A549 (cell line): ENCODE measurements around the gene RGL1.

Experiments
- KDM1A ChIP-seq: fragments of 200-600 bp; sonication (generic); IDR thresholded peaks from 2 replicates; pipeline ENCODE4 v1.6.1; 2016; ENCODE audit warnings: low read depth, mild to moderate bottlenecking
- POLR2A ChIP-seq: IDR thresholded peaks from 2 replicates; pipeline ENCODE4 v1.6.1; 2012; ENCODE audit warnings: mild to moderate bottlenecking, low read length
- TF ChIP-seq, protein P1 (sequence below): fragments of >200 bp; sonication (Bioruptor Twin); formaldehyde crosslinking; IDR thresholded peaks from 3 replicates; pipeline ENCODE4 v1.5.1; 2016
- TF ChIP-seq, protein P2 (sequence below): fragments of 250-450 bp; sonication (Bioruptor Pico); IDR thresholded peaks from 2 replicates; pipeline ENCODE4 v1.5.0; 2021; ENCODE audit warnings: mild to moderate bottlenecking, moderate library complexity, borderline replicate concordance
- TF ChIP-seq, protein P3 (sequence below): fragments of >200 bp; sonication (Bioruptor Twin); formaldehyde crosslinking; IDR thresholded peaks from 2 replicates; pipeline ENCODE4 v1.6.1; 2016
- TF ChIP-seq, protein P4 (sequence below): IDR thresholded peaks from 2 replicates; pipeline ENCODE4 v1.6.1; 2012

DNA sequence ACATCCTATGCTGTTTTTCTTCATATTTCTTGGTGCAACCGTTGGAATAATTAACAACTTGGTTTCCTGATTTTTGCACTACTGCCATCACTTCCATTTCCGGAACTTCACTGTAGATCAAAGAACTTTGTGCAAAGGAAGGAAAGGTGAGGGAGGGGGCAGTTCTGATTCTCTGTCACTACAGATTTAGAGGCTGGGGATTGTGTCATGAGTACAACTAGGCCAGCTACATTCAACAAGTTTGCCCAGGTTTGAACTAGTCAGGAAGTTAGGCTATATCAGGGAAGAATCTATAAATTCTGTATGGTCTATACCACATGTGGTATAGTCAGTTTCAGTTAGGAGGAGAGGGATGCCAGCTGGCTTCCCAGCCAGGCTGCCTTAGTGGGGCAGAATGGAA, 84.2 kb downstream of the RGL1 start:
- TF ChIP-seq, protein P1, sequence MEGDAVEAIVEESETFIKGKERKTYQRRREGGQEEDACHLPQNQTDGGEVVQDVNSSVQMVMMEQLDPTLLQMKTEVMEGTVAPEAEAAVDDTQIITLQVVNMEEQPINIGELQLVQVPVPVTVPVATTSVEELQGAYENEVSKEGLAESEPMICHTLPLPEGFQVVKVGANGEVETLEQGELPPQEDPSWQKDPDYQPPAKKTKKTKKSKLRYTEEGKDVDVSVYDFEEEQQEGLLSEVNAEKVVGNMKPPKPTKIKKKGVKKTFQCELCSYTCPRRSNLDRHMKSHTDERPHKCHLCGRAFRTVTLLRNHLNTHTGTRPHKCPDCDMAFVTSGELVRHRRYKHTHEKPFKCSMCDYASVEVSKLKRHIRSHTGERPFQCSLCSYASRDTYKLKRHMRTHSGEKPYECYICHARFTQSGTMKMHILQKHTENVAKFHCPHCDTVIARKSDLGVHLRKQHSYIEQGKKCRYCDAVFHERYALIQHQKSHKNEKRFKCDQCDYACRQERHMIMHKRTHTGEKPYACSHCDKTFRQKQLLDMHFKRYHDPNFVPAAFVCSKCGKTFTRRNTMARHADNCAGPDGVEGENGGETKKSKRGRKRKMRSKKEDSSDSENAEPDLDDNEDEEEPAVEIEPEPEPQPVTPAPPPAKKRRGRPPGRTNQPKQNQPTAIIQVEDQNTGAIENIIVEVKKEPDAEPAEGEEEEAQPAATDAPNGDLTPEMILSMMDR = no peak
- TF ChIP-seq, protein P2, sequence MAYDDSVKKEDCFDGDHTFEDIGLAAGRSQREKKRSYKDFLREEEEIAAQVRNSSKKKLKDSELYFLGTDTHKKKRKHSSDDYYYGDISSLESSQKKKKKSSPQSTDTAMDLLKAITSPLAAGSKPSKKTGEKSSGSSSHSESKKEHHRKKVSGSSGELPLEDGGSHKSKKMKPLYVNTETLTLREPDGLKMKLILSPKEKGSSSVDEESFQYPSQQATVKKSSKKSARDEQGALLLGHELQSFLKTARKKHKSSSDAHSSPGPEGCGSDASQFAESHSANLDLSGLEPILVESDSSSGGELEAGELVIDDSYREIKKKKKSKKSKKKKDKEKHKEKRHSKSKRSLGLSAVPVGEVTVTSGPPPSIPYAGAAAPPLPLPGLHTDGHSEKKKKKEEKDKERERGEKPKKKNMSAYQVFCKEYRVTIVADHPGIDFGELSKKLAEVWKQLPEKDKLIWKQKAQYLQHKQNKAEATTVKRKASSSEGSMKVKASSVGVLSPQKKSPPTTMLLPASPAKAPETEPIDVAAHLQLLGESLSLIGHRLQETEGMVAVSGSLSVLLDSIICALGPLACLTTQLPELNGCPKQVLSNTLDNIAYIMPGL (CRISPR knock-in tag) = no peak
- TF ChIP-seq KDM1A (no peak), POLR2A (no peak)
- TF ChIP-seq, protein P3, sequence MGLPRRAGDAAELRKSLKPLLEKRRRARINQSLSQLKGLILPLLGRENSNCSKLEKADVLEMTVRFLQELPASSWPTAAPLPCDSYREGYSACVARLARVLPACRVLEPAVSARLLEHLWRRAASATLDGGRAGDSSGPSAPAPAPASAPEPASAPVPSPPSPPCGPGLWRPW = no peak
- TF ChIP-seq, protein P4, sequence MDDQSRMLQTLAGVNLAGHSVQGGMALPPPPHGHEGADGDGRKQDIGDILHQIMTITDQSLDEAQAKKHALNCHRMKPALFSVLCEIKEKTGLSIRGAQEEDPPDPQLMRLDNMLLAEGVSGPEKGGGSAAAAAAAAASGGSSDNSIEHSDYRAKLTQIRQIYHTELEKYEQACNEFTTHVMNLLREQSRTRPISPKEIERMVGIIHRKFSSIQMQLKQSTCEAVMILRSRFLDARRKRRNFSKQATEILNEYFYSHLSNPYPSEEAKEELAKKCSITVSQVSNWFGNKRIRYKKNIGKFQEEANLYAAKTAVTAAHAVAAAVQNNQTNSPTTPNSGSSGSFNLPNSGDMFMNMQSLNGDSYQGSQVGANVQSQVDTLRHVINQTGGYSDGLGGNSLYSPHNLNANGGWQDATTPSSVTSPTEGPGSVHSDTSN = no peak
